D721Med (cell line): ENCODE measurements around the gene GSC2.

Source experiments
- DNase-seq: peaks from one replicate; pipeline ENCODE4 v3.0.0; 2011; ENCODE audit warnings: low spot score; ENCODE audit not compliant: insufficient read length
- FAIRE-seq: peaks from 2 replicates; lab custom pipeline; 2011; peaks lifted over from hg19 to GRCh38; lab: Jason Lieb, UNC
- TF ChIP-seq, protein P1 (sequence below): IDR thresholded peaks from 2 replicates; pipeline ENCODE4 v1.5.1; 2012; ENCODE audit warnings: mild to moderate bottlenecking, control low read depth; ENCODE audit not compliant: insufficient read depth; ENCODE audit errors: missing control alignments

GSC2 gene

DNA sequence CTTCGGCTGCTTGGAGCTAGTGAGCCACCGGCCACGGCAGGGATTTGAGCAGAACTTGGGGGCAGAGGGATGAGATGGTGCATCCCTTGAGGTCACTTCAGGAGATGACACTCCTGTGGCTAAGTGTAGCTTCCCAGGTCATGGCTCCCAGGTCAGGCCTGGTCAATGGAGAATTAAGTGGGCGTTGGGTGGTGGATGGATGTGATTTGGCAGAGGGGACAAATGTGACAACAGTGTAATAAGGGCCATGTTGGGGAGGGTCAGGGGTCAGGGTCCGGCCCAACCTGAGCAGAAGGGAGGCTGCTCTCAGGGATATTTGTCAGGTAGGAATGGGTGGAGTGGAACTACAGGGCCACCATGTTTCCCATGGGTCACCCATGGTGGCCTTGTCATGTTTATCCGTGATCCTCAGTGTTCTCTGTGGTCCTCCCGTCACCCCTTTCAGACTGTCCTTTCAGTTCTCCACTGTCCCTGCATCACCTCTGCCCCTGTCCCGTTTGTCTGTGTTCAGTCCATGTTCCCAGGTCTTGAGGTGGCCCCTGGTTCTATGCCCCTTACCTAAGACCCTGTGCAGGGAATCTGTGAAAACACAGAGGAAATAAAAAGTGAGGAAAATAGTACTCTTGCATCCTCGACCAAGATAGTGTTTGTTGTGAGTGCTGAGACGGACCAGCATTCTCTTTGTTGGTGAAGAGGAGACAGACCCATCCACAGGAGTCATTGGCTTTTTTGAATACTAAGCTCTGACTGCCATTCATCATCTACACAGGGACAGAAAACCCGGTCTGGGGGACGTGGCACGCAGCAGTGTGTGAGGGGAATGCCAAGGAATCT, 22.3 kb upstream of the GSC2 start:
- FAIRE-seq: no peak
- no peak for DNase-seq
- TF ChIP-seq, protein P1, sequence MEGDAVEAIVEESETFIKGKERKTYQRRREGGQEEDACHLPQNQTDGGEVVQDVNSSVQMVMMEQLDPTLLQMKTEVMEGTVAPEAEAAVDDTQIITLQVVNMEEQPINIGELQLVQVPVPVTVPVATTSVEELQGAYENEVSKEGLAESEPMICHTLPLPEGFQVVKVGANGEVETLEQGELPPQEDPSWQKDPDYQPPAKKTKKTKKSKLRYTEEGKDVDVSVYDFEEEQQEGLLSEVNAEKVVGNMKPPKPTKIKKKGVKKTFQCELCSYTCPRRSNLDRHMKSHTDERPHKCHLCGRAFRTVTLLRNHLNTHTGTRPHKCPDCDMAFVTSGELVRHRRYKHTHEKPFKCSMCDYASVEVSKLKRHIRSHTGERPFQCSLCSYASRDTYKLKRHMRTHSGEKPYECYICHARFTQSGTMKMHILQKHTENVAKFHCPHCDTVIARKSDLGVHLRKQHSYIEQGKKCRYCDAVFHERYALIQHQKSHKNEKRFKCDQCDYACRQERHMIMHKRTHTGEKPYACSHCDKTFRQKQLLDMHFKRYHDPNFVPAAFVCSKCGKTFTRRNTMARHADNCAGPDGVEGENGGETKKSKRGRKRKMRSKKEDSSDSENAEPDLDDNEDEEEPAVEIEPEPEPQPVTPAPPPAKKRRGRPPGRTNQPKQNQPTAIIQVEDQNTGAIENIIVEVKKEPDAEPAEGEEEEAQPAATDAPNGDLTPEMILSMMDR: no peak

DNA sequence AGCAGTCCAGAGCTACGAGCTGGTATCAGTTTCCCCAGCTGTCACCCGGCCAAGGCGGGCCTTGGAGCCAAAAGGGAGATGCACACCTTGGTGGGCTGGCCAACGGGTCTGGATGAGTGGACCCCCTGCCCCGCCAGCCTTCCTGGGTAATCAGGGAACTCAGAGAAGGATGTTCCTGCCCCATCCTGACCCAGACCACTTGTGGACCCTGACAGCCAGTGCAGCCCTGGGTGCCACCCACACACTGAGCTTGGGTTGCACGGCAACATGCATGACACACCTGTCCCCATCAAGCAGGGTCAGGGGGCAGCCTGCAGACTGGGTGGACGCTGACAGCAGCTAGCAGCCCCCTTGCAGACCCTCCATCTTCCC, 19.8 kb upstream of the GSC2 start:
- no peak for FAIRE-seq
- TF ChIP-seq, protein P1: no peak
- no peak for DNase-seq

DNA sequence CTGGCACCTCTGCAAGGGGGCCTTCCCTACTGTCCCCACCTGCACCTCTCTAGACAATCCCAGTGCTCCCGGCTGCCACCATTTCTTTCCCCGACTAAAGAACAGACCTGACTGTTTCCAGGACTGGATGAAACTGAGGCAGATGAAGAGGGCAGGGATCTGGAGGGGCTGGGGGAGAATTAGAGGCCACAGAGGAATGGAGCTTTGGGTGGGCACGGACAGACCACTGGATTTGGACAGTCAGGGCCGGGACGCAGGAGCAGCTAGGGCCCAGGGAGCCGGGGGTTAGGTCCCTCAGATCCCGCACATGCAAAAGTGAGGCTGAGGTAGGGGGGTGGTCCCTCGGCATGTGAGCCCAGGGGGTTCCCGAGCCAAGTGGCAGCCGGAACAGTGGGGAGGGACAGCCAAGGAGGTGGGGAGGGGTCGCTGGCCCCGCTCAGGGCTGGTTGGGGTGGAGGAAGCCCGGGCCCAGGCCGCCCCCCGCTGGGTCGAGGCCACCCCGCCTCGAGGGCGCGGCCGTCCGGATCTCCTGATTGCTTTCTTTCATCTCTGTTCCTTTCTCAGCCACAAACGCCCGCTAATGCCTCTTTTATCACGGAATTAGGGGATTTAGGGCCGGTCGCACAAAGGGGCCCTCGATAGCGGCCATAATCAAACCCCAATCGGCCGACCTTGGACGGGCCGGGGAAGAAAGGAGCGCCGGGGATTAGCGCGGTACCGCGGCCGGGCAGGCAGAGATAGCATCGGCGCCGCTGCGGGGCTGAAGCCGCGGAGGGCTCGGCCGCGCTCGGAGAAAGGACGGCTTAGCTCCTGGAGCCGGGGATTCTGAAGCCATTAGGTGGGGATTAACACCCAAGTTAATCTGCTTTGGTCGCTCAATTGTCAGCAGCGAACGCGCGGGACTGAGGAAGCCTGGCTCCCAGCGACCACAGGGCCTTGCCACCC, 19.2 kb upstream of the GSC2 start:
- TF ChIP-seq, protein P1: no peak
- DNase-seq (peak; percentile 79), FAIRE-seq (no peak)

DNA sequence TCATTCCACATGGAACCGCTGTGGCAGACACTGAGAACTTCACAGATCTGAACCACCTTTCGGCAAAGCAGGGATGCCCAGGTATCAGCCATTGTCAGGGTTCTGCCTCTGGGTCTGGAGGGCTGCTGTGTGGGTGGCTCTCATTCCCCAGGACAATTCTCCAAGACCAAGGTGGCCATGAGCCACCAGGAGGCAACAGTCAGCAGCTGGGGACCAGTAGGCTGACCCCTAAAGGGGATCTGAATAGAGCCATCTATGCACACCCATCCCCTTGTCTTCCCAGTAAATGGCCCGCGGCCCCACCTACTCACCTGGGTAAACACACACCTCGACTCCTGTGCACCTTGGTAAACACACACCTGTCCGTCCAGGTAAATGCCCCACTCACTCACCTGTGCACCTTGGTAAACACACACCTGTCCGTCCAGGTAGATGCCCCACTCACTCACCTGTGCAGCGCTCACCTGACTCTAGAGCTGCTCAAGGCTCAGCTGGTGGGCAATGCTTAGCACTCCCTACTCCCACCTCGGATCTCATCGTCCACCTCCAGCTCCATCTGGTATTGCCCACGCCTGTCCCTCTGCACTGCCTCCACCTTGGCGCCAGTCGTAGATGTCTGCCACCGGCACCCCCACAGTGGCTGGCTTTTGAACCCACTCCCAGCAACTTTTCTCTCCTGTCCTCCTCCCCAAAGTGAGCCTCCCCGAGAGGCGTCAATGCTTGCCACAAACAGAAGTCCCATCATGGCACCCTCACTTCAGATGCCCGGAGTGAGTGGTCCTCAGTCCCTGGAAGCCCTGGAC, 18.2 kb upstream of the GSC2 start:
- DNase-seq: no peak
- FAIRE-seq: no peak
- TF ChIP-seq, protein P1: no peak

DNA sequence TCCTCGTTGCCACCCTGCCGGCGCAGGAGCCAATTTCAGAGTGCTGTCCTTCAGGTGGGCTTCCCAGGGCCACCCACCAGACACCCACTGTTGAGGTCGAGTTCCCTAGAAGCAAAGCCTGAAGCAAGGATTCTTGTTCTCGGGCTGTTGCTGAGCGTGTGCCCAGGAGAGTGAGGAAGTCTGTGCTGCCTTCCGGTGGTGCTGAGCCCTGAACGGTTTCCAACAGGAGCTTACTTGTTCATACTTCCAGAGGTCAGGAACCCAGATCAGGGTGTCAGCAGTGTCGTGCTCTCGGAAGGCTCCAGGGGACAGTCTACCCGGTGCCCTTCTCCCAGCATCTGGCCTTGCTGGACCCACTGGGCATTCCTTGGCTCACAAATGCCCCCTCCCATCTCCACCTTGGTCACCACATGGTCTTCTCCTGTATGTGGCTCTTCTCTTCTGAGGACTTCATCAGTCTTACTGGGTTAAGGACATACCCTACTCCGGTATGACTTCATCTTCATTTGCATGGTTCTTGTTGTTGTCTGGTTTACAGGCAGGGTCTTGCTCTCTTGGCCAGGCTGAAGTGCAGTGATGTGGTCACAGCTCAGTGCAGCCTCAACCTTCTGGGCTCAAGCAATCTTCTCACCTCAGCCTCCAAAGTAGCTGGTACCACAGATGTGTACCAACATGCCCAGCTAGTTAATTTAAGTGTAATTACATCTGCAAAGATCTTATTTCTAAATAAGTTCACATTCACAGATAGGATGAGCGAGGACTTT, 17.2 kb upstream of the GSC2 start:
- DNase-seq (no peak), FAIRE-seq (no peak)
- TF ChIP-seq, protein P1: no peak

DNA sequence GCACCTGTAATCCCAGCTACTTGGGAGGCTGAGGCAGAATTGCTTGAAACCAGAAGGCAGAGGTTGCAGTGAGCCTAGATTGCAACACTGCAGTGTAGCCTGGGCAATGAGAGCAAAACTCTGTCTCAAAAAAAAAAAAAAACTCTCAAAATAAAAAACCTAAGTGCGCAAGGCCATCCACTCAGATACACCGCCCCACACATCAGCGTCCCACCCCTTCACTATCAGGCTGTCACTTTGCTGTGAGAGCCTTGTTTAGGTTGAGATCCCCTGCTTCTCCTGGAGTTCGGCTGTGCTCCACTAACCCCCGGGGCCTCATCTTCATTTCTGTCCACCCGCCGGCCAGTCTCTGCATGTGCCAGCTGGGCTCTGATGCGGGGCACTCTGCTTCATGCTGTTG, 16.3 kb upstream of the GSC2 start:
- DNase-seq: no peak
- TF ChIP-seq, protein P1: no peak
- no peak for FAIRE-seq
